GM20431 (cell line): ENCODE data around the gene RAPGEF4.

ENCODE experiments used
- in situ Hi-C: fragments of 300-500 bp; cut with MseI, MboI; formaldehyde crosslinking; loops from one replicate; pipeline ENCODE4 v1.15.0; 2020; ENCODE audit warnings: low sequenced_read_pairs; ENCODE audit not compliant: unreplicated experiment

The RAPGEF4 gene

DNA sequence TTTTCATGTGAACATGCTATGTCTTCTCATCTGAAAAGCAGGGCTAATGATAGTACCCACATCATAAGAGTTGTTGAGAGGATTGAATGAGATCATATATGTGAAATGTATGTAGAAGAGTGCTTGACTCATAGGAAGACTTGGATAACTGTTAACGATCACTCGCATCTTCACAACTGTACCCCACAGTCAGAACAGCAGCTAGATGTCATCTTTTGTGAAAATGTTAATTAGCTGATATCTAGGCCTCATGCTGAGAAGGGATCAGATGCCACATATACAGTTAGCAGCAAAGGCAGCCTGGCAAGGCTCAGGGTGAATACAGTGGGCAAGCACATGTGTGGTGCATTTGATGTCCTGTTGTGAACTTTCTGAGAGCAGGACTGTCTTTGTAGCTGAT is 364.2 kb downstream of the RAPGEF4 start:
- in situ Hi-C loops: no loop called here

DNA sequence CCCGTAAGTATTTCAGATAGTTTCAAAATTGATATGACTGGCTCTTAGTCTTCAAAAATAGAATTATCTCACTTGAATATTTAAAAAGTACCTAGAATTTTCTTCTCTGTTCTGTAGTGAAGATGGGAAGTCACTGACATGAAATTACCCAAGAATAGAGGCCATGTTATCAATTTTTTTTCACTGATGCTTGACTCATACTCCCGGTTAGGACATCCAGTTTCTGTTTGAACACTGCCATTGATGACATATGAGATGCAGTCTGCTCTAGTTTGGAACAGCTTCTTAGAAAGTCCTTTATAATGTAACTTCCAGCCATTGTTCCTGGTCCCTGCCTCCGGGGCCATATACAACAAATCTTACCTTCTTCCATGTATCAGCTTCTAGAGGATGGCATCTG is 366.0 kb downstream of the RAPGEF4 start:
- in situ Hi-C loops: no loop called here
